Muscle of leg (tissue), 11 donors: ENCODE data around the gene HIP1R. TPM values are rescaled to one million over a fixed set of nuclear protein-coding genes. Genes with fewer than 3 reads are reported as not detected.

ENCODE experiments used
- DNase-seq: peaks from one replicate; pipeline ENCODE4 v3.0.0; 2013
- H3K27ac ChIP-seq: one replicate; pipeline ENCODE4 v1.5.1; 2013; ENCODE audit warnings: mild to moderate bottlenecking, low read length, control low read depth
- H3K27me3 ChIP-seq: one replicate; pipeline ENCODE4 v1.6.1; 2013; ENCODE audit warnings: low read length; ENCODE audit not compliant: control insufficient read depth, insufficient read depth
- H3K36me3 ChIP-seq: one replicate; pipeline ENCODE4 v1.6.1; 2013; ENCODE audit warnings: low read length; ENCODE audit not compliant: control insufficient read depth, insufficient read depth
- H3K4me1 ChIP-seq: one replicate; pipeline ENCODE4 v1.6.1; 2013; ENCODE audit warnings: low read length; ENCODE audit not compliant: control insufficient read depth, insufficient read depth
- H3K4me3 ChIP-seq: one replicate; pipeline ENCODE4 v1.5.1; 2013; ENCODE audit warnings: low read length, control low read depth
- H3K9me3 ChIP-seq: replicated peaks from 2 replicates; pipeline ENCODE4 v1.6.1; 2013; ENCODE audit warnings: low read depth, low read length; ENCODE audit not compliant: control insufficient read depth
- WGBS: methylation state at CpG from one replicate; pipeline ENCODE4 v1.1.5; 2013; ENCODE audit warnings: missing lambda C conversion rate; ENCODE audit not compliant: insufficient coverage; 5-methylcytosine and 5-hydroxymethylcytosine counted together
- polyA plus RNA-seq, 8 donors: library from polyadenylated mRNA; unstranded; fragments of 120-200 nt; gene quantifications; one replicate each; pipeline versions ENCODE4 v1.2.1 to v1.2.3, GENCODE V29; 2013; ENCODE audit warnings: inconsistent platforms in 1 of 8, low replicate concordance in 1 of 8; ENCODE audit not compliant: insufficient read length in 8 of 8, insufficient read depth in 1 of 8
- total RNA-seq: library from RNA; stranded (reverse); fragments of 120-200 nt; gene quantifications from one replicate; pipeline ENCODE4 v1.2.4, GENCODE V29; 2013

Gene HIP1R
- total and polyA plus RNA-seq, 9 donors, result 6.6 to 10.3 (median 7.8) TPM

DNA sequence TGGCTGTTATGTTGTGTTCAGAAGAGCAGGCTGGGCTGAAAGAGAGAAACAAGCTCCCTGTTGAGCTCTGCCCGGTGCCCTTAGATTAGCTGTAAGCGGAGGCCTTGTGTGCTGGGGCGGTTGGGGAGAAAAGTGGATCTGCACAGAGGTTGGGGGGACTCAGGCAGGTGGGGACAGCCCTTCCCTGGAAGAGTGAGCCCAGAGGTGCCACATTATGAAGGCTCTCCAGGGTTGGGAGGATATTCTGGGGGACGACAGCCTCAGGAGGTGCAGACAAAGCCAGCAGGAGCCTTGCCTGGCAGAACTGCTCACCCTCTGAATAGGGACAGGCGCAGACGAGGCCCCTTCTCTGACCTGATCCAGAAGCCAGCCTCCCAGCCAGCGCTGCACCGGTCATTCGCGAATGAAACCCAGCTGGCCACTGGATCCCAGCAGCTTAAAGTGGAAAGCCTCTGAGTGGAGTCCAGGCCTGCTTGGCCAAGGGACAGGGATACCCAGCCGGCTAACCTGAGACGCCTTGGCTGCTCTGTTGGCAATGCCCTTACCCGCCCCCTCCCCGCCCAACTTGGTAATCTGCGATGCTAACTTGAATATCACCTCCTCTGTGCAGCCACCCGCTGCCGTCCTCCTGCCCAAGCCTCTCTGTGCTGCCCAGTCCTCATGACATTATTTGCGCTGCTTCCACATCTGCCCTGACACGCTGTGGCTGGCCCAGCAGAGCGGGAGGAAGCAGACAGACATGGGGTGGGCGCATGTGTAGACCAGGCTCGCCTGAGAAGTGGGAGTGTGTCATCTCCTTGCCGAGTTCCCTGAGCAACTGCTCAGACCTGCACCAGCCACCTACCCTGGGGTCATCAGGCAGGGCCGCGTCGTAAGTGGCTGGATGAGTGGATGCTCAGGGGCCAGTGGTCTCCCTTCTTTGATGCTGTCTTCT is 5.6 kb downstream of the HIP1R start:
- no peak overlapping the region for H3K4me3 ChIP-seq
- no peak overlapping the region for H3K27ac ChIP-seq
- H3K4me1 ChIP-seq, result peaks cover 29% of the 10 kb centered on the region
- 77% methylated on average over 25 of the region's 26 CpGs for WGBS
- H3K9me3 ChIP-seq, result no peaks in the 10 kb centered on the region
- peaks cover 23% of the 10 kb centered on the region for H3K27me3 ChIP-seq
- DNase-seq, result no peak
- H3K36me3 ChIP-seq, result no peaks in the 10 kb centered on the region

DNA sequence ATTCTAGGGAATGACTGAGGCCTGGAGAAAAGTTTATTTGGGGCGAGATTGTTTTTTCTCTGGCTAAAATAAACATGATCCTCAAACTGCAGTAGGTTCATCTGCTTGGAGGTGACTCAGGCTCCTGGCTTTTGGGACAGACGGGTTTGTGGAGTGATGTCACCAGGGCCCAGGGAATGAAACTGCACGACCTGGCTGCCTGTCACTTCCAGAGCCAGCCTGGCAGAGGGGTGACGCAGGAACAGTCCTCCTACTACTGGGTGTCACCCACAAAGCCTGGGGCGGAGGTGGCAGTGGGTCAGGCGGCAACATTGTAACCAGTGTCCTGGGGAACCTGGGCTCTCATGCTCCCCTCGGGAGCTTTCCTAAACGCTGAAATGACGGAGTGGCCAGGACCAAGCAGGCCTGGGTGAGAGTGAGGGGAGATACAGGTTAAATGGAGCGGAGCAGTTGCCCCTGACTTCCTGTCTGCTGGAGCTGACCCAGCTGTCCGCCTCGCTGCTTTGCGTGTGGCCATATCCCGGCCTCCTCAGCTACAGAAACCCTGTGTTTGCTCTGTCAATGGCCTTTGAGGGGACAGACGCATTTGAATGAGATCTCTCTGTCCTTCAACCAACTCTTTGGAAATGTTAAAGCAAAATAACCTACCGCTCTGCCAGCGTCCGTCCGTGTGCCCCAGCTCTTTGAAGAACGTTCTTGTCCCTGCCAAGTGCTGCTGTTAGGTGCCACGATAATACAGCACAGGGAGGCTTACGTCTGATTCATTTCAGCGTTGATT is 6.5 kb downstream of the HIP1R start:
- WGBS, result 52% methylated on average over 18 of the region's 23 CpGs
- H3K27ac ChIP-seq, result no peak overlapping the region
- DNase-seq, result no peak

DNA sequence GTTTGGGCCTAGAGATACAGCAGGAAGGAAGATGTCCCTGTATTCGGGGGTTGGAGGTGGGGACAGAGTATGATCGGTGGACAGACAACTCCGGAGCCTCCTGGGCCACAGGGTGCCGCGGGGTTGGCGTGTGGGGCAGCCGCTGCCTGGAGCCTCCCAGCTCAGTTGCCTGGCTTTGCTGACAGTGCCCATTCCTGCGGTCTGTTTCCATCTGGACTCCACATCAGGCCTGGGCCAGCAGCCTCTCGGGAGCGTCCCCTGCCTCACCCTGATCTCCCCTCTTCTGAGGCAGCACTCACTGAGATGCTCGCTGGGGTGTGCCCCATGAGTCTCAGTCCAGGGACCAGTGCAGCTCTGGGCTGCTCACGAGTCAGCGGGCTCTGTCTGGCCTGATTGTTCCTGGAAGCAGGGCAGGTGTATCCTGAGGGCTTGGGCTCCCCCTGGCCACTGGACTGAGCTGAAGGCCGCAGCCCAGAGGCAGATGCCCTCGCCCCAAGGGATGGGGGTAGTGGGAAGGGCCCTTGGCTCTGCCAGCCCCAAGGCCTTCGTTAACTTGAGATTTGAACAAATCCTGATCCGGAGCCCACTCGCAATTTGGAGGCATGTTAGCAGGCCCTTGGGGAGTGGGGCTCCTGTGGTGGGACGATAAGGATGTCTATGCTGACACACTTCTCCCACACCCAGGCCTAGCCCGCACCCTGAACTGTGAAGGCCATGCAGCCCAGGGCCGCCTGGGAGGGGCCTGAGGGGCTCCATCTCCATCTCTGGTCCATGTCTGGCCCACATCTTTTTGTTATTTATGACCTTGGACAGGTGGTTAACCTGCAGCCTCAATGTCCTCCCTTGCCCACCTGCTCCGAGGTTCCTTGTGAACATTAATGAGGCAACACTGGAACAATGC is 7.5 kb downstream of the HIP1R start:
- H3K9me3 ChIP-seq, result no peaks in the 10 kb centered on the region
- H3K36me3 ChIP-seq, result no peaks in the 10 kb centered on the region
- peaks cover 29% of the 10 kb centered on the region for H3K4me1 ChIP-seq
- 63% methylated on average over 16 of the region's 22 CpGs for WGBS
- H3K27me3 ChIP-seq, result peaks cover 8% of the 10 kb centered on the region
- DNase-seq, result no peak
- no peak overlapping the region for H3K4me3 ChIP-seq
- H3K27ac ChIP-seq, result no peak overlapping the region

More for the DNA sequence above, 6.5 kb downstream of the HIP1R start:
- Histone ChIP-seq H3K27me3 (peaks cover 15% of the 10 kb centered on the region), H3K4me1 (peaks cover 29% of the 10 kb centered on the region), H3K4me3 (no peak overlapping the region), H3K9me3 (no peaks in the 10 kb centered on the region), H3K36me3 (no peaks in the 10 kb centered on the region)

GRCh38 chr12:122843455-122843854 is 8.2 kb downstream of the HIP1R start:
- Histone ChIP-seq H3K4me3 (no peak overlapping the region), H3K36me3 (no peaks in the 10 kb centered on the region)
- WGBS, result 85% methylated on average over 6 of the region's 8 CpGs

GRCh38 chr12:122844366-122844971 is 9.2 kb downstream of the HIP1R start:
- DNase-seq, result no peak
- no peaks in the 10 kb centered on the region for H3K9me3 ChIP-seq
- whole genome bisulfite sequencing, result 72% methylated on average over 5 of the region's 8 CpGs
- no peaks in the 10 kb centered on the region for H3K36me3 ChIP-seq
- peaks cover 29% of the 10 kb centered on the region for H3K4me1 ChIP-seq
- H3K27me3 ChIP-seq, result no peaks in the 10 kb centered on the region
- no peak overlapping the region for H3K4me3 ChIP-seq
- no peak overlapping the region for H3K27ac ChIP-seq

More at GRCh38 chr12:122843455-122843854, 8.2 kb downstream of the HIP1R start:
- Histone ChIP-seq H3K4me1 (peaks cover 29% of the 10 kb centered on the region), H3K9me3 (no peaks in the 10 kb centered on the region), H3K27me3 (peaks cover 5% of the 10 kb centered on the region), H3K27ac (no peak overlapping the region)
- DNase-seq, result no peak

GRCh38 chr12:122845041-122845864 is 10.0 kb downstream of the HIP1R start:
- WGBS, result 77% methylated on average over 29 of the region's 30 CpGs
- Histone ChIP-seq H3K4me1 (peaks cover 29% of the 10 kb centered on the region), H3K9me3 (no peaks in the 10 kb centered on the region), H3K27me3 (no peaks in the 10 kb centered on the region), H3K4me3 (no peak overlapping the region), H3K27ac (no peak overlapping the region), H3K36me3 (no peaks in the 10 kb centered on the region)
- DNase-seq, result no peak

DNA sequence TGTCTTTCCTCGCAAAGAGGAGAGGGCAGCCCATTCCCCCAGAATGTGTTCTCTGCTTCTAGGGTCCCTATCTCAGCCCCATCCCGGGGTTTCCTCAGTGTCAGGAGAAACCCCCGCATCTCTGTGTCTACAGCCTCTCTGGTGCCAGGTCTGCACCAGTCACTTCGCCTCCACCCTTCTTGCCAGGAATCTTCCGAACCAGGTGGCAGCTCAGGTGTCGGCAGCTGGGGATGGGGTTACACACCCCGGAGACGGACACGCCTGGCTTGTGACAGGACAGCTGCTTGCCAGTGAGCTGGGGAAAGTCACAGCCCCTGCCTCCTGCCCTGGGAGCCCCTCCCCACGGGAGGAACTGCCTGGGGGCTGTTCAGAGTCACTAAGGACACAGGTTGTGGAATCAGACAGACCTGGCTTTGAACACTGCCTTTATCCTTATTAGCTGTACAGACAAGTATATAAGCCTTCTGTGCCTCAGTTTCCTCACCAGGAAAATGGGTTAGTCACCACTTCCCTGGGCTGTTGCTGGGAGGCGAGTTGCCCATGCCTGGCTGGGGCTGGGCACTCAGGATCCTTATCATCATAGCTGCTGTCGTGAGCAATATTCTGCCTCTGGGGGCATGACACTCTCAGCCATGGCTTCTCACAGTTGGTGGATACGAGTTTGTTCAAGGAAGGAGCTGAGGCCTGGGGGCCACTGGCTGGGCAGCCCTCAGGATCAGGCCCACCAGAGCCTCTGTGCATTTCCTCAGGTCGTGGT is 10.8 kb downstream of the HIP1R start:
- no peak overlapping the region for H3K27ac ChIP-seq
- H3K4me3 ChIP-seq, result no peak overlapping the region
- peak; percentile 28 for DNase-seq
- H3K9me3 ChIP-seq, result no peaks in the 10 kb centered on the region
- peaks cover 29% of the 10 kb centered on the region for H3K4me1 ChIP-seq
- 74% methylated on average over 14 of the region's 14 CpGs for WGBS
- H3K36me3 ChIP-seq, result no peaks in the 10 kb centered on the region
- H3K27me3 ChIP-seq, result no peaks in the 10 kb centered on the region

DNA sequence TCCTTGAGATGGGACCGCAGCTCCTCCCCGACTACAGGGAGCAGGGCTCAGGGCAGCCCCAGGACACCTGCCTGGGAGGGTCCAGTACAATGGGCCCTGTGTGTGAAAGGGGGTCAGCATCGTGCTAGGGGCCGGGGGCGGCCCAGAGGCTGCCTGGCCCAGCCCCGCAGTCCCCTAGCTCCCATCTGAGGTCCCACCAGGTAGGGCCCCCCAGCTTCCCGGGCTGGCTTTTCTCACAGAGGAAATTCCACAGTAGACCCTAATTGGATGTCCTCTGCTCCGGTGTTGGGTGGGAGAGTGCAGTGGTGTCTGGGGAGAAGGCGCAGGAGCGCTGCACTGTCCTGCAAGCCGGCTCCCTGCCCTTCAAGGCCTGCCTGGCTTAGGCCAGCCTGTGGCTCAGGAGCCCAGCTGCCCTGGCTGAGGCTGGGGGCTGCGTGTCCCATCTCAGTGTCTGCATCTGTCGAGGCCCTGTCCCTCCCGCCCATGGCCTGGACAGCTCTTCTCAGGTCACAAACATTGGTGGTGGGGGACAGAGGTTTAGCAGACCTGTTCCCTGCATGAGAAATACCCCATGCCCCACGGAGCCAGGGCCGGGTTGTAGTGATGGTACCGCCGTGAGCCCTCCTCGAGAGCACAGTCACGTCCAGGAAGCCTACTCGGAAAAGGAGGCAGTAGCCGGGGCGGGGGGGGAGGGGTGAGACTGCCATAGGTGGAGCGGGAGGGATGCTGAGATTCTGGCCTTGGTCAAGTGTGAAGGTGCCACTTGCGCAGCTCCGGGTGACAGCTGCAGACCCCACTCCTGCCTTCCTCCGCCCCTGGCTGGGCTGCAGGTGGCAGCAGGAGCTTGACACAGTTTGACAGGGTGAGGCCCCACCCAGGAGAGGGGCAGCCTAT is 11.6 kb downstream of the HIP1R start:
- Histone ChIP-seq H3K27ac (no peak overlapping the region), H3K27me3 (no peaks in the 10 kb centered on the region), H3K36me3 (no peaks in the 10 kb centered on the region), H3K4me1 (peaks cover 27% of the 10 kb centered on the region), H3K9me3 (no peaks in the 10 kb centered on the region), H3K4me3 (no peak overlapping the region)
- no peak for DNase-seq
- WGBS, result 76% methylated on average over 20 of the region's 27 CpGs
